HepG2 (cell line): ENCODE measurements around the gene EMC9. TPM values are rescaled to one million over a fixed set of nuclear protein-coding genes. Genes with fewer than 3 reads are reported as not detected.

Experiments
- ATRX ChIP-seq: sonication (generic); formaldehyde crosslinking; IDR thresholded peaks from 2 replicates; pipeline ENCODE4 v1.4.0; 2020; ENCODE audit warnings: missing genetic modification reagents, borderline replicate concordance
- CHD2 ChIP-seq: IDR thresholded peaks from 2 replicates; pipeline ENCODE4 v1.6.1; 2011; ENCODE audit warnings: low read depth, low read length, improper control_type of control experiment
- HCFC1 ChIP-seq: fragments of 150-350 bp; IDR thresholded peaks from 2 replicates; pipeline ENCODE4 v1.6.1; 2014; ENCODE audit warnings: low read depth, low read length
- MEF2D ChIP-seq: sonication (generic); formaldehyde crosslinking; IDR thresholded peaks from 2 replicates; pipeline ENCODE4 v1.5.1; 2020; ENCODE audit warnings: mild to moderate bottlenecking, missing genetic modification reagents
- MEIS2 ChIP-seq: sonication (generic); formaldehyde crosslinking; IDR thresholded peaks from 2 replicates; pipeline ENCODE4 v1.9.0; 2021; ENCODE audit warnings: mild to moderate bottlenecking, missing genetic modification reagents
- MYC ChIP-seq: sonication (generic); formaldehyde crosslinking; IDR thresholded peaks from 2 replicates; pipeline ENCODE4 v1.9.0; 2021; ENCODE audit warnings: missing genetic modification reagents, borderline replicate concordance
- MYNN ChIP-seq: sonication (generic); formaldehyde crosslinking; IDR thresholded peaks from 2 replicates; pipeline ENCODE4 v1.4.0; 2020; ENCODE audit warnings: mild to moderate bottlenecking, low read depth, missing genetic modification reagents
- SP1 ChIP-seq, 2 experiments: fragments of 450-650 bp in 1 of 2; sonication (generic) in 1 of 2; formaldehyde crosslinking in 1 of 2; IDR thresholded peaks; 2 replicates each; pipeline versions ENCODE4 v1.4.0 to v1.6.1; 2016 to 2020; ENCODE audit warnings: missing genetic modification reagents in 1 of 2
- SSRP1 ChIP-seq: IDR thresholded peaks from 2 replicates; pipeline ENCODE4 v1.6.1; 2016; ENCODE audit warnings: control low read depth
- ZBTB20 ChIP-seq: sonication (generic); formaldehyde crosslinking; IDR thresholded peaks from 2 replicates; pipeline ENCODE4 v1.8.1; 2023; ENCODE audit warnings: missing genetic modification reagents, low read depth, mild to moderate bottlenecking, borderline replicate concordance
- ZNF256 ChIP-seq: sonication (generic); formaldehyde crosslinking; conservative IDR thresholded peaks from 2 replicates; pipeline ENCODE4 v1.4.0; 2020; ENCODE audit warnings: missing genetic modification reagents
- ZNF546 ChIP-seq: sonication (generic); formaldehyde crosslinking; conservative IDR thresholded peaks from 2 replicates; pipeline ENCODE4 v1.8.1; 2023; ENCODE audit warnings: mild to moderate bottlenecking, missing genetic modification reagents
- ZNF567 ChIP-seq: sonication (generic); formaldehyde crosslinking; IDR thresholded peaks from 2 replicates; pipeline ENCODE4 v1.8.1; 2023; ENCODE audit warnings: mild to moderate bottlenecking, missing genetic modification reagents, borderline replicate concordance
- ZNF639 ChIP-seq: conservative IDR thresholded peaks from 2 replicates; pipeline ENCODE4 v1.6.1; 2018; ENCODE audit warnings: missing genetic modification reagents
- ZNF879 ChIP-seq: sonication (generic); formaldehyde crosslinking; IDR thresholded peaks from 2 replicates; pipeline ENCODE4 v1.8.1; 2023; ENCODE audit warnings: missing genetic modification reagents
- polyA plus RNA-seq, 8 experiments: library from polyadenylated mRNA; depleted of rRNA in 3 of 8; stranded (reverse) in 7 of 8; unstranded in 1 of 8; fragments of >200 nt; fragmentation: Illumina TruSeq in 4 of 8; extraction: Trizol in 4 of 8; gene quantifications; 2 replicates each; pipeline versions ENCODE4 v1.2.1 to v1.2.3, GENCODE V29; 2011 to 2016; ENCODE audit warnings: low read depth in 4 of 8, missing spikeins in 1 of 8, mixed read lengths in 1 of 8; ENCODE audit not compliant: insufficient read depth in 1 of 8
- total RNA-seq, 5 experiments: library from RNA; depleted of rRNA; stranded (reverse); fragments of >200 nt; fragmentation: Illumina TruSeq; extraction: Trizol; gene quantifications; 2 replicates each; pipeline ENCODE4 v1.2.3, GENCODE V29; 2016; ENCODE audit warnings: low read depth in 1 of 5
- TF ChIP-seq, protein P1 (sequence below): sonication (generic); formaldehyde crosslinking; IDR thresholded peaks from 2 replicates; pipeline ENCODE4 v1.4.0; 2020; ENCODE audit warnings: mild to moderate bottlenecking, missing genetic modification reagents
- TF ChIP-seq, protein P2 (sequence below): IDR thresholded peaks from 2 replicates; pipeline ENCODE4 v1.6.1; 2012; ENCODE audit warnings: low read length, improper control_type of control experiment
- TF ChIP-seq, protein P3 (sequence below): sonication (generic); formaldehyde crosslinking; IDR thresholded peaks from 2 replicates; pipeline ENCODE4 v1.4.0; 2020; ENCODE audit warnings: mild to moderate bottlenecking, low read depth, missing genetic modification reagents
- TF ChIP-seq, protein P4 (sequence below): sonication (generic); formaldehyde crosslinking; IDR thresholded peaks from 2 replicates; pipeline ENCODE4 v1.9.0; 2021; ENCODE audit warnings: missing genetic modification reagents, borderline replicate concordance

Gene EMC9
- total and polyA plus RNA-seq, 2 of the 13 experiments (the other 11 are each of a cell fraction or from before 2014, with no cell fraction given) = 60.5 to 78.7 TPM

GRCh38 chr14:24146978-24147760 lies 5.8 kb upstream of the EMC9 start, which contains the start of gene RNF31 (continued):
- no peak; the same call in 1 of the 2 replicates for TF ChIP-seq MEIS2 (CRISPR knock-in tag)
- TF ChIP-seq ZBTB20 (CRISPR knock-in tag) = no peak; the same call in none of the 2 replicates
- peak; percentile 76; the same call in 1 of the 2 replicates for TF ChIP-seq MYNN
- TF ChIP-seq, protein P1, sequence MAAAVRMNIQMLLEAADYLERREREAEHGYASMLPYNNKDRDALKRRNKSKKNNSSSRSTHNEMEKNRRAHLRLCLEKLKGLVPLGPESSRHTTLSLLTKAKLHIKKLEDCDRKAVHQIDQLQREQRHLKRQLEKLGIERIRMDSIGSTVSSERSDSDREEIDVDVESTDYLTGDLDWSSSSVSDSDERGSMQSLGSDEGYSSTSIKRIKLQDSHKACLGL (CRISPR knock-in tag) = no peak; the same call in 1 of the 2 replicates
- TF ChIP-seq ZNF879 (CRISPR knock-in tag) = peak; percentile 97
- TF ChIP-seq, protein P2, sequence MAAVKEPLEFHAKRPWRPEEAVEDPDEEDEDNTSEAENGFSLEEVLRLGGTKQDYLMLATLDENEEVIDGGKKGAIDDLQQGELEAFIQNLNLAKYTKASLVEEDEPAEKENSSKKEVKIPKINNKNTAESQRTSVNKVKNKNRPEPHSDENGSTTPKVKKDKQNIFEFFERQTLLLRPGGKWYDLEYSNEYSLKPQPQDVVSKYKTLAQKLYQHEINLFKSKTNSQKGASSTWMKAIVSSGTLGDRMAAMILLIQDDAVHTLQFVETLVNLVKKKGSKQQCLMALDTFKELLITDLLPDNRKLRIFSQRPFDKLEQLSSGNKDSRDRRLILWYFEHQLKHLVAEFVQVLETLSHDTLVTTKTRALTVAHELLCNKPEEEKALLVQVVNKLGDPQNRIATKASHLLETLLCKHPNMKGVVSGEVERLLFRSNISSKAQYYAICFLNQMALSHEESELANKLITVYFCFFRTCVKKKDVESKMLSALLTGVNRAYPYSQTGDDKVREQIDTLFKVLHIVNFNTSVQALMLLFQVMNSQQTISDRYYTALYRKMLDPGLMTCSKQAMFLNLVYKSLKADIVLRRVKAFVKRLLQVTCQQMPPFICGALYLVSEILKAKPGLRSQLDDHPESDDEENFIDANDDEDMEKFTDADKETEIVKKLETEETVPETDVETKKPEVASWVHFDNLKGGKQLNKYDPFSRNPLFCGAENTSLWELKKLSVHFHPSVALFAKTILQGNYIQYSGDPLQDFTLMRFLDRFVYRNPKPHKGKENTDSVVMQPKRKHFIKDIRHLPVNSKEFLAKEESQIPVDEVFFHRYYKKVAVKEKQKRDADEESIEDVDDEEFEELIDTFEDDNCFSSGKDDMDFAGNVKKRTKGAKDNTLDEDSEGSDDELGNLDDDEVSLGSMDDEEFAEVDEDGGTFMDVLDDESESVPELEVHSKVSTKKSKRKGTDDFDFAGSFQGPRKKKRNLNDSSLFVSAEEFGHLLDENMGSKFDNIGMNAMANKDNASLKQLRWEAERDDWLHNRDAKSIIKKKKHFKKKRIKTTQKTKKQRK = no peak
- TF ChIP-seq ZNF256 (CRISPR knock-in tag) = peak; percentile 91
- TF ChIP-seq MEF2D (CRISPR knock-in tag) = peak; percentile 66; the same call in 1 of the 2 replicates
- TF ChIP-seq, protein P3, sequence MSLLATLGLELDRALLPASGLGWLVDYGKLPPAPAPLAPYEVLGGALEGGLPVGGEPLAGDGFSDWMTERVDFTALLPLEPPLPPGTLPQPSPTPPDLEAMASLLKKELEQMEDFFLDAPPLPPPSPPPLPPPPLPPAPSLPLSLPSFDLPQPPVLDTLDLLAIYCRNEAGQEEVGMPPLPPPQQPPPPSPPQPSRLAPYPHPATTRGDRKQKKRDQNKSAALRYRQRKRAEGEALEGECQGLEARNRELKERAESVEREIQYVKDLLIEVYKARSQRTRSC (CRISPR knock-in tag) = peak; percentile 18; the same call in 1 of the 2 replicates
- no peak; the same call in 1 of the 2 replicates for TF ChIP-seq MYC
- TF ChIP-seq ATRX = no peak
- peak; percentile 6; the same call in 1 of the 2 replicates for TF ChIP-seq HCFC1
- TF ChIP-seq SP1 (IDR thresholded peaks at IDR 0.05) = no peak
- TF ChIP-seq SP1 (CRISPR knock-in tag; IDR thresholded peaks at IDR 0.05) = peak; percentile 93
- TF ChIP-seq SSRP1 (CRISPR knock-in tag) = 0 out of 2 replicates have a peak, but pooled peaks have one; percentile 24
- peak; percentile 54; the same call in 1 of the 2 replicates for TF ChIP-seq ZNF546 (CRISPR knock-in tag)
- peak; percentile 45; the same call in 1 of the 2 replicates for TF ChIP-seq ZNF567 (CRISPR knock-in tag)
- TF ChIP-seq, protein P4, sequence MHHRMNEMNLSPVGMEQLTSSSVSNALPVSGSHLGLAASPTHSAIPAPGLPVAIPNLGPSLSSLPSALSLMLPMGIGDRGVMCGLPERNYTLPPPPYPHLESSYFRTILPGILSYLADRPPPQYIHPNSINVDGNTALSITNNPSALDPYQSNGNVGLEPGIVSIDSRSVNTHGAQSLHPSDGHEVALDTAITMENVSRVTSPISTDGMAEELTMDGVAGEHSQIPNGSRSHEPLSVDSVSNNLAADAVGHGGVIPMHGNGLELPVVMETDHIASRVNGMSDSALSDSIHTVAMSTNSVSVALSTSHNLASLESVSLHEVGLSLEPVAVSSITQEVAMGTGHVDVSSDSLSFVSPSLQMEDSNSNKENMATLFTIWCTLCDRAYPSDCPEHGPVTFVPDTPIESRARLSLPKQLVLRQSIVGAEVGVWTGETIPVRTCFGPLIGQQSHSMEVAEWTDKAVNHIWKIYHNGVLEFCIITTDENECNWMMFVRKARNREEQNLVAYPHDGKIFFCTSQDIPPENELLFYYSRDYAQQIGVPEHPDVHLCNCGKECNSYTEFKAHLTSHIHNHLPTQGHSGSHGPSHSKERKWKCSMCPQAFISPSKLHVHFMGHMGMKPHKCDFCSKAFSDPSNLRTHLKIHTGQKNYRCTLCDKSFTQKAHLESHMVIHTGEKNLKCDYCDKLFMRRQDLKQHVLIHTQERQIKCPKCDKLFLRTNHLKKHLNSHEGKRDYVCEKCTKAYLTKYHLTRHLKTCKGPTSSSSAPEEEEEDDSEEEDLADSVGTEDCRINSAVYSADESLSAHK (CRISPR knock-in tag) = no peak; the same call in 1 of the 2 replicates
- no peak; the same call in 1 of the 2 replicates for TF ChIP-seq ZNF639
- no peak for TF ChIP-seq CHD2
